NB4 (cell line): ENCODE measurements around the gene TMEM72.

Experiments
- CTCF ChIP-seq: IDR thresholded peaks from one replicate; pipeline ENCODE4 v1.5.1; 2012; ENCODE audit warnings: low read depth, low read length
- POLR2A ChIP-seq: IDR thresholded peaks from 2 replicates; pipeline ENCODE4 v1.6.1; 2011; ENCODE audit warnings: mild to moderate bottlenecking; ENCODE audit not compliant: insufficient read length; ENCODE audit errors: extremely low read depth

DNA sequence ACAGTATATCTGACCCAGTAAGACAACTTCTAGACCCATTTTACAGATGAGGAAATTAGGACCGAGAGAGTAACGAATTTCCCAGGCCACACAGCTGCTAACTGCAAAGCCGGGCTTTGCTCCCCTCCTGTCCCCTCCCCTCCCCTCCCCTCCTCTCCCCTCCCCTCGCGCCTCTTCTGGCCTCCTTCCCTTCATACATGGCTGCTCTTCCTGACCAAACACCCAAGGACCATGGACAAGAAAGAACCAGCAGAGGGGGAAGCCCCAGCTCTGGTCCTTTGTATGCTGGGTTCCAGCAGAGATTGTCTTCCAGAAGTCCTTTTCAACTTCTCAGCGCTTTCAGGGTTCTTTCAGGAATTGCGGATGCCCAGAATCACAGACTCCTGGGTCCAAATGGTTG, 3.6 kb upstream of the TMEM72 start:
- no peak for TF ChIP-seq CTCF
- TF ChIP-seq POLR2A = no peak
